Fibroblast of skin of left biceps (primary cell): ENCODE measurements around the gene C14orf180.

Source experiments
- DNase-seq, 2 experiments: peaks; one replicate each; pipeline ENCODE4 v3.0.0-alpha.2; 2013; ENCODE audit warnings: low read depth in 2 of 2

Gene C14orf180

GRCh38 chr14:104593710-104594136 is 14.2 kb downstream of the C14orf180 start:
- DNase-seq = no peak

GRCh38 chr14:104594310-104595046 is 14.9 kb downstream of the C14orf180 start:
- DNase-seq = no peak

GRCh38 chr14:104595116-104595675 is 15.6 kb downstream of the C14orf180 start:
- no peak for DNase-seq

- no peak for DNase-seq
Observed at GRCh38 chr14:104595911-104596450, 16.4 kb downstream of the C14orf180 start.

- no peak for DNase-seq
Observed at GRCh38 chr14:104596451-104596918, 16.9 kb downstream of the C14orf180 start.

- no peak for DNase-seq
Observed at GRCh38 chr14:104596927-104597351, 17.4 kb downstream of the C14orf180 start.

- no peak for DNase-seq
Observed at GRCh38 chr14:104597576-104597975, 18.0 kb downstream of the C14orf180 start.

GRCh38 chr14:104598039-104598909 is 18.7 kb downstream of the C14orf180 start:
- no peak for DNase-seq

- DNase-seq = no peak
Observed at GRCh38 chr14:104598910-104599273, 19.3 kb downstream of the C14orf180 start.

GRCh38 chr14:104599446-104599845 is 19.9 kb downstream of the C14orf180 start:
- no peak for DNase-seq

GRCh38 chr14:104600141-104600643 is 20.6 kb downstream of the C14orf180 start:
- DNase-seq = no peak

- DNase-seq = no peak
Observed at GRCh38 chr14:104600805-104601204, 21.2 kb downstream of the C14orf180 start.

GRCh38 chr14:104601786-104602185 is 22.2 kb downstream of the C14orf180 start:
- DNase-seq = no peak

- no peak for DNase-seq
Observed at GRCh38 chr14:104602315-104602932, 22.9 kb downstream of the C14orf180 start.

GRCh38 chr14:104602933-104603325 is 23.4 kb downstream of the C14orf180 start:
- DNase-seq = no peak

- no peak for DNase-seq
Observed at GRCh38 chr14:104603711-104604401, 24.3 kb downstream of the C14orf180 start.

- no peak for DNase-seq
Observed at GRCh38 chr14:104604458-104605449, 25.2 kb downstream of the C14orf180 start, which contains the start of gene TMEM179. TSS of gene TMEM179 (minus strand) at chr14:104604772. CDS start at chr14:104604741, 31 bp downstream.

- DNase-seq = no peak
Observed at GRCh38 chr14:104609666-104610065, 30.1 kb downstream of the C14orf180 start.

- no peak for DNase-seq
Observed at GRCh38 chr14:104610749-104611310, 31.3 kb downstream of the C14orf180 start.
